H1 (cell line): ENCODE results near the gene DMRT1. TPM values are rescaled to one million over a fixed set of nuclear protein-coding genes. Genes with fewer than 3 reads are reported as not detected.
"Not testable (repeated sequence)": the region's sequence is repeated elsewhere in the genome, so short reads cannot be mapped to it uniquely, and the experiment has no call there.

Source experiments
- CTCF ChIA-PET: fragments of 300-600 bp; sonication (Branson Sonifier 250); formaldehyde crosslinking; loops from one replicate; lab custom pipeline; 2021; ENCODE audit not compliant: partially characterized antibody; lab: Charles Lee
- POLR2A ChIA-PET: fragments of 300-600 bp; sonication (Branson Sonifier 250); formaldehyde crosslinking; loops from one replicate; lab custom pipeline; 2021; ENCODE audit warnings: inconsistent platforms; ENCODE audit not compliant: partially characterized antibody; lab: Charles Lee
- DNase-seq, 2 experiments: peaks; one replicate each; pipeline versions ENCODE4 v3.0.0 to v3.0.0-alpha.2; 2010 to 2022; ENCODE audit warnings: low spot score in 2 of 2, low read depth in 1 of 2, mixed read lengths in 1 of 2
- FAIRE-seq: peaks from 2 replicates; lab custom pipeline; 2011; peaks lifted over from hg19 to GRCh38; lab: Jason Lieb, UNC
- H2AFZ ChIP-seq: 2 replicates; pipeline ENCODE4 v1.8.1; 2012; ENCODE audit warnings: low read length, inconsistent platforms
- H2AK5ac ChIP-seq: 2 replicates; pipeline ENCODE4 v1.6.1; 2013; ENCODE audit warnings: low read depth, low read length
- H2BK120ac ChIP-seq: replicated peaks from 2 replicates; pipeline ENCODE3; 2013; ENCODE audit warnings: low read depth, low read length, inconsistent platforms
- H2BK12ac ChIP-seq: 2 replicates; pipeline ENCODE4 v1.6.1; 2013; ENCODE audit warnings: low read depth, low read length
- H2BK15ac ChIP-seq: 2 replicates; pipeline ENCODE4 v1.6.1; 2013; ENCODE audit warnings: low read length
- H2BK20ac ChIP-seq: 2 replicates; pipeline ENCODE4 v1.6.1; 2013; ENCODE audit warnings: low read length
- H2BK5ac ChIP-seq: 2 replicates; pipeline ENCODE4 v1.6.1; 2013; ENCODE audit warnings: low read depth, low read length
- H3K14ac ChIP-seq: 2 replicates; pipeline ENCODE4 v1.6.1; 2013; ENCODE audit warnings: inconsistent platforms; ENCODE audit not compliant: insufficient read length
- H3K18ac ChIP-seq: 2 replicates; pipeline ENCODE4 v1.6.1; 2013; ENCODE audit warnings: low read length; ENCODE audit errors: extremely low read depth
- H3K23ac ChIP-seq: 2 replicates; pipeline ENCODE4 v1.6.1; 2013; ENCODE audit warnings: inconsistent platforms; ENCODE audit not compliant: insufficient read length
- H3K23me2 ChIP-seq: 2 replicates; pipeline ENCODE4 v1.6.1; 2013; ENCODE audit warnings: low read depth, low read length
- H3K27ac ChIP-seq: 2 replicates; pipeline ENCODE4 v1.6.1; 2011; ENCODE audit warnings: low read depth, low read length, inconsistent platforms
- H3K27me3 ChIP-seq, 4 experiments: replicated peaks in 1 of 4; 1 replicate in 1 of 4; 2 replicates in 3 of 4; pipeline versions ENCODE4 v1.6.1 to v1.8.1; 2011 to 2013; ENCODE audit warnings: low read length in 3 of 4, mild to moderate bottlenecking in 3 of 4, inconsistent platforms in 2 of 4, mixed read lengths in 2 of 4, moderate library complexity in 1 of 4; ENCODE audit not compliant: control insufficient read depth in 3 of 4, insufficient read depth in 3 of 4; ENCODE audit errors: extremely low read depth in 1 of 4
- H3K36me3 ChIP-seq, 4 experiments: 2 replicates each; pipeline versions ENCODE4 v1.6.1 to v1.8.1; 2011 to 2013; ENCODE audit warnings: mild to moderate bottlenecking in 4 of 4, low read length in 3 of 4, moderate library complexity in 2 of 4, control low read depth in 1 of 4, inconsistent platforms in 1 of 4; ENCODE audit not compliant: insufficient read depth in 4 of 4, control insufficient read depth in 2 of 4
- H3K4ac ChIP-seq: replicated peaks from 2 replicates; pipeline ENCODE3; 2013; ENCODE audit warnings: low read length, low read depth, mixed read lengths, inconsistent platforms; ENCODE audit not compliant: insufficient read length
- H3K4me1 ChIP-seq, 4 experiments: replicated peaks in 1 of 4; 1 replicate in 1 of 4; 2 replicates in 3 of 4; pipeline versions ENCODE4 v1.6.1 to v1.8.1; 2011 to 2013; ENCODE audit warnings: low read length in 3 of 4, inconsistent platforms in 2 of 4, mixed read lengths in 1 of 4; ENCODE audit not compliant: insufficient read depth in 4 of 4, control insufficient read depth in 3 of 4
- H3K4me2 ChIP-seq, 2 experiments: 2 replicates each; pipeline versions ENCODE4 v1.6.1 to v1.8.1; 2011 to 2013; ENCODE audit warnings: low read depth in 2 of 2, low read length in 2 of 2, control low read depth in 1 of 2, inconsistent platforms in 1 of 2, mild to moderate bottlenecking in 1 of 2; ENCODE audit not compliant: insufficient read depth in 1 of 2
- H3K4me3 ChIP-seq, 4 experiments: fragments of 200-600, 300-600 bp in 1 of 4; sonication (generic), shearing (Covaris generic), sonication (Bioruptor Twin) in 1 of 4; 2 replicates each; pipeline versions ENCODE4 v1.5.1 to v1.8.1; 2011 to 2016; ENCODE audit warnings: low read length in 4 of 4, low read depth in 3 of 4, control low read depth in 2 of 4, inconsistent platforms in 2 of 4, mild to moderate bottlenecking in 2 of 4, mixed read lengths in 1 of 4, moderate library complexity in 1 of 4; ENCODE audit not compliant: insufficient read depth in 2 of 4; ENCODE audit errors: extremely low read depth in 1 of 4
- H3K56ac ChIP-seq: replicated peaks from 2 replicates; pipeline ENCODE3; 2013; ENCODE audit warnings: low read depth, mild to moderate bottlenecking, mixed read lengths, low read length, inconsistent platforms; ENCODE audit not compliant: insufficient read length
- H3K79me1 ChIP-seq: 2 replicates; pipeline ENCODE4 v1.6.1; 2013; ENCODE audit warnings: low read depth, low read length, control low read depth
- H3K79me2 ChIP-seq, 2 experiments: 2 replicates each; pipeline versions ENCODE4 v1.6.1 to v1.8.1; 2012 to 2013; ENCODE audit warnings: low read length in 2 of 2, mild to moderate bottlenecking in 2 of 2, inconsistent platforms in 1 of 2; ENCODE audit not compliant: insufficient read depth in 2 of 2, control insufficient read depth in 1 of 2
- H3K9ac ChIP-seq, 4 experiments: replicated peaks in 1 of 4; 1 replicate in 1 of 4; 2 replicates in 3 of 4; pipeline versions ENCODE4 v1.6.1 to v1.8.1; 2011 to 2013; ENCODE audit warnings: low read depth in 3 of 4, low read length in 3 of 4, control low read depth in 2 of 4, mild to moderate bottlenecking in 2 of 4, moderate library complexity in 2 of 4, inconsistent platforms in 1 of 4; ENCODE audit errors: extremely low read depth in 1 of 4
- H3K9me3 ChIP-seq, 2 experiments: 2 replicates each; pipeline versions ENCODE4 v1.6.1 to v1.8.1; 2012 to 2013; ENCODE audit warnings: mild to moderate bottlenecking in 2 of 2, moderate library complexity in 2 of 2, control low read depth in 1 of 2, inconsistent platforms in 1 of 2, low read depth in 1 of 2, low read length in 1 of 2, mixed read lengths in 1 of 2; ENCODE audit not compliant: insufficient read depth in 2 of 2
- H4K20me1 ChIP-seq, 2 experiments: replicated peaks in 1 of 2; 2 replicates each; pipeline versions ENCODE3 to v1.8.1; 2011 to 2013; ENCODE audit warnings: inconsistent platforms in 2 of 2, low read length in 2 of 2, mild to moderate bottlenecking in 1 of 2; ENCODE audit not compliant: insufficient read depth in 2 of 2, control insufficient read depth in 1 of 2
- H4K5ac ChIP-seq: 2 replicates; pipeline ENCODE4 v1.6.1; 2013; ENCODE audit warnings: low read length, low read depth, mixed read lengths, inconsistent platforms; ENCODE audit not compliant: insufficient read length
- H4K8ac ChIP-seq: 2 replicates; pipeline ENCODE4 v1.8.0; 2013; ENCODE audit warnings: mild to moderate bottlenecking, moderate library complexity, low read length, inconsistent platforms; ENCODE audit not compliant: insufficient read depth; ENCODE audit errors: extremely low read depth
- H4K91ac ChIP-seq: replicated peaks from 2 replicates; pipeline ENCODE3; 2013; ENCODE audit warnings: low read length, mixed read lengths, inconsistent platforms; ENCODE audit not compliant: insufficient read length
- WGBS, 2 experiments: shearing (Covaris generic) in 1 of 2; methylation state at CpG; one replicate each; pipeline versions ENCODE4 v1.1.6 to v1.1.7; 2013 to 2015; ENCODE audit warnings: low lambda C conversion rate in 2 of 2, mixed read lengths in 2 of 2, inconsistent platforms in 1 of 2, low coverage in 1 of 2, missing lambda C conversion rate in 1 of 2; ENCODE audit not compliant: insufficient replicate concordance in 2 of 2, insufficient coverage in 1 of 2, insufficient read length in 1 of 2; ENCODE audit errors: extremely low coverage in 1 of 2, missing lambda C conversion rate in 1 of 2; 5-methylcytosine and 5-hydroxymethylcytosine counted together
- polyA plus RNA-seq, 7 experiments: library from polyadenylated mRNA; depleted of rRNA in 3 of 7; stranded (reverse) in 5 of 7; unstranded in 2 of 7; fragments of >200 nt in 5 of 7; fragments of 200-250 nt in 2 of 7; gene quantifications; 1 replicate in 5 of 7; 2 replicates in 1 of 7; 4 replicates in 1 of 7; pipeline versions ENCODE4 v1.2.1 to v1.2.3, GENCODE V29; 2011 to 2013; ENCODE audit warnings: missing spikeins in 2 of 7, mixed read lengths in 2 of 7
- total RNA-seq: library from RNA; stranded (reverse); fragmentation: NEBNext Ultra II Directional; extraction: Animal tissue kit (Norgen Biotek cat#: 25700); gene quantifications from 2 replicates; pipeline ENCODE4 v1.2.1, GENCODE V29; 2021
- TF ChIP-seq, protein P1 (sequence below), 3 experiments: IDR thresholded peaks; 1 replicate in 2 of 3; 2 replicates in 1 of 3; pipeline versions ENCODE4 v1.5.1 to v1.6.1; 2011; ENCODE audit warnings: low read length in 3 of 3, mild to moderate bottlenecking in 3 of 3, inconsistent platforms in 2 of 3, low read depth in 1 of 3, moderate library complexity in 1 of 3; ENCODE audit not compliant: insufficient read depth in 1 of 3; ENCODE audit errors: control extremely low read depth in 1 of 3

DMRT1 gene
- total and polyA plus RNA-seq, 2 of the 8 experiments (the other 6 are each of a cell fraction or from before 2014, with no cell fraction given) = 0.15 TPM; not detected in 1

DNA sequence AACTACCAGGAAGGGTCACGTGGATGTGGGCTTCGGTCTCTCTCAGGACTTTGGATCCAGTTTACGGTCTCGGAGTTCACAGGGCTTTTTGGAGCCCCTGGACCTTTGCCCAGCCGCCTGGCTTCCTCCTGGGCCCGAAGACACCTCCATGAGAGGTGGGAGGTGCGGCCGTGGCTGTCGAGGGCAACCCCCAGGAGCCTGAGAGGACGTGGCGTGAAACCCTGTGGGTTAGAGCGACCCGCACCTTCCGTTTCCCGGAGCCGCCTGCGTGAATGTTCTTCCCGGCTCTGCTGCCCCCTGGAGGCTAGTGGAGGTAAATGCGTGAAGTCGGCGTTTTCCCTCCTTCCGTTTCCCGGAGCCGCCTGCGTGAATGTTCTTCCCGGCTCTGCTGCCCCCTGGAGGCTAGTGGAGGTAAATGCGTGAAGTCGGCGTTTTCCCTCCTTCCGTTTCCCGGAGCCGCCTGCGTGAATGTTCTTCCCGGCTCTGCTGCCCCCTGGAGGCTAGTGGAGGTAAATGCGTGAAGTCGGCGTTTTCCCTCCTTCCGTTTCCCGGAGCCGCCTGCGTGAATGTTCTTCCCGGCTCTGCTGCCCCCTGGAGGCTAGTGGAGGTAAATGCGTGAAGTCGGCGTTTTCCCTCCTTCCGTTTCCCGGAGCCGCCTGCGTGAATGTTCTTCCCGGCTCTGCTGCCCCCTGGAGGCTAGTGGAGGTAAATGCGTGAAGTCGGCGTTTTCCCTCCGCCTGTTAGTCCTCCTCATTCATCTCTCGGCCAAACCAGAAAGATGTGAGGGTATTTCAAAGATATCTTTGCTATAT is 157.0 kb downstream of the DMRT1 start:
- H4K5ac ChIP-seq, H4K91ac ChIP-seq, H3K4ac ChIP-seq, H3K56ac ChIP-seq, H2BK120ac ChIP-seq, H3K23me2 ChIP-seq, H3K4me2 ChIP-seq, H2AFZ ChIP-seq, H3K4me1 ChIP-seq, H3K36me3 ChIP-seq, H3K79me1 ChIP-seq, H3K14ac ChIP-seq, H3K9ac ChIP-seq, DNase-seq, H3K23ac ChIP-seq, H3K79me2 ChIP-seq, H2BK5ac ChIP-seq, H3K27ac ChIP-seq, H2BK15ac ChIP-seq, H2BK20ac ChIP-seq, H2BK12ac ChIP-seq, H4K20me1 ChIP-seq, H3K27me3 ChIP-seq, POLR2A ChIA-PET, H3K4me3 ChIP-seq, H2AK5ac ChIP-seq, H3K18ac ChIP-seq, FAIRE-seq: not testable (repeated sequence)
- H4K8ac ChIP-seq = peak overlapping the region; percentile 75; the same call in 1 of the 2 replicates
- CTCF ChIA-PET = interaction anchor here (0.6 to 2.5 kb wide), 13 partner anchors 10 to 652 kb away, joined by 3 to 14 read pairs (median 4); no protein-coding TSS in a partner anchor
- TF ChIP-seq, protein P1, sequence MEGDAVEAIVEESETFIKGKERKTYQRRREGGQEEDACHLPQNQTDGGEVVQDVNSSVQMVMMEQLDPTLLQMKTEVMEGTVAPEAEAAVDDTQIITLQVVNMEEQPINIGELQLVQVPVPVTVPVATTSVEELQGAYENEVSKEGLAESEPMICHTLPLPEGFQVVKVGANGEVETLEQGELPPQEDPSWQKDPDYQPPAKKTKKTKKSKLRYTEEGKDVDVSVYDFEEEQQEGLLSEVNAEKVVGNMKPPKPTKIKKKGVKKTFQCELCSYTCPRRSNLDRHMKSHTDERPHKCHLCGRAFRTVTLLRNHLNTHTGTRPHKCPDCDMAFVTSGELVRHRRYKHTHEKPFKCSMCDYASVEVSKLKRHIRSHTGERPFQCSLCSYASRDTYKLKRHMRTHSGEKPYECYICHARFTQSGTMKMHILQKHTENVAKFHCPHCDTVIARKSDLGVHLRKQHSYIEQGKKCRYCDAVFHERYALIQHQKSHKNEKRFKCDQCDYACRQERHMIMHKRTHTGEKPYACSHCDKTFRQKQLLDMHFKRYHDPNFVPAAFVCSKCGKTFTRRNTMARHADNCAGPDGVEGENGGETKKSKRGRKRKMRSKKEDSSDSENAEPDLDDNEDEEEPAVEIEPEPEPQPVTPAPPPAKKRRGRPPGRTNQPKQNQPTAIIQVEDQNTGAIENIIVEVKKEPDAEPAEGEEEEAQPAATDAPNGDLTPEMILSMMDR (IDR thresholded peaks at IDR 0.05; ENCODE audit: control extremely low read depth in 1 of 3, insufficient read depth in 1 of 3, low read depth in 1 of 3, low read length in 3 of 3) = peak in 1 of 3 experiments; percentile 29; a peak in 2 of 4 replicates
- peaks cover 44 to 56% of the 10 kb centered on the region in 2 experiments for H3K9me3 ChIP-seq
- 89% methylated on average over 24 of the region's 55 CpGs; no CpG with 5 or more reads in 1 of the 2 experiments for WGBS, 2 experiments
